ENCODE measurements around the gene PEX19.

Gene PEX19

DNA sequence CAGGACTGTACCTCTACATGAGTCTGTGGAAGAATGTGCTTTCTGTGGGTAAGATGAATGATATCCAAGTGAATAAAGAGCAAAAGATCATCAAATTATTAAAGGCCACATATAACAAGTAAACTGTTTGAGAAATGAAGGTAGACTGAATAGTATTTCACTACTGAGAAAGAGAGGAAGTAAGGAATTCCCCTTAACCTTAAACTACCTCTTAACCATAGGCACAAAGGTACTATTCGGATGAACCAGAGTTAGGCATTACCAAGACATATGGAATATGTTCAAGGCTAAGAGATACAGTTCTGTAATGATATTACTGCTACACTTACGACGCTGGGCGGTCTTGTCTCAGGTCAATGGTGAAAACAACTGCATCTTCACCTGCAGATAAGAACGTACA is 48.1 kb downstream of the PEX19 start:
- DNase-seq, result no peak

DNA sequence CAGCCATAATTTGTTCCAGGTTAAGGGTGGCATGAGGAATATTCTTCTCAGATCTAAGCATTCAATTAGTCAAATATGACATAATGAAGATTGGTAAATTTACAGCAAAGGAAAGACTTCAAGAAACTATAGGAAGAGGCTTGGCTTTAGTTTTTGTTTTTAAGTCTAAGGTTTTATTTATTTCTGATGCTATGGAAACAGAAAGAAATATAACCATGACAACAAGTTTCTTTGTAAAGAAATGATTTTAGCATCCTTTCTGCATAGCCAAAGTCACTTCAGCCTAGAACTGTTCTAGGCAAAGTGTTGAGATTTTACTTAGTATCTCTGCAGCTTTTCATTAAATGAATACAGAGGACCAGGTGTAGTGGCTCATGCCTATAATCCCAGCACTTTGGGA is 52.0 kb downstream of the PEX19 start:
- no peak for DNase-seq

DNA sequence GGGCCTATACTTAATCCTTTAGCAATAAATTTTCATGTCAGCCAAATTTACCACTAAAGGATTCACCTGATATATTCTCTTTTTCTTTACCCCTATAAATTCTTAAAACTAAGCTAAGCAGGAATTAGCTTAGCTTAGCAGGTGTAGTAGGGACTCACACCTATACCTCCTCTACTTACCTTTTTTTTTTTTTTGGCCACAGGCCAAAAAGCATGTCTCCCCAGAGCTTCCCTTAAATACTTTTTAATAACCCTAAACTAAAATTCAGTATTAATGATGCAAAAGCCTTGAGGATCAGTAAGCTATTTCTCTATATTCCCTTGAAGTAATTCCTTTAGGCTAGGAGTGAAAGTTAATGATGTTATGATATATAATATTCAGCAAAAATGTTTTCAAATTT is 56.5 kb downstream of the PEX19 start:
- DNase-seq, result no peak

DNA sequence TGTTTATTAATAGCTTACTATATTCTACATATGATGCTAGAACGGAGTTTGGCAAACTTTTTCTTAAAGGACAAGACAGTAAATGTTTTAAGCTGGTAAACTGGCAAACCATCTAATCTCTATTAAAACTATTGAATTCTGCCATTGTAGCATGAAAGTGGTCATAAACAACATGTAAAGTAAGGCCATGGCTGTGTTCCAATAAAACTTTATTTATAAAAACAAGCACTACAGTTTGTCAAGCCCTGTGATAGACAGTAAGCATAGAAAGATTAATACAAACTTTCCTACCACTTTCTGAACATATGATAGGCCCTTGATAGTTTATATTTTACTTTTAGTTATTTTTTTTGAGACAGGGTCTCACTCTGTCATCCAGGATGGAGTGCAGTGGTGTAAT is 57.4 kb downstream of the PEX19 start:
- no peak for DNase-seq

DNA sequence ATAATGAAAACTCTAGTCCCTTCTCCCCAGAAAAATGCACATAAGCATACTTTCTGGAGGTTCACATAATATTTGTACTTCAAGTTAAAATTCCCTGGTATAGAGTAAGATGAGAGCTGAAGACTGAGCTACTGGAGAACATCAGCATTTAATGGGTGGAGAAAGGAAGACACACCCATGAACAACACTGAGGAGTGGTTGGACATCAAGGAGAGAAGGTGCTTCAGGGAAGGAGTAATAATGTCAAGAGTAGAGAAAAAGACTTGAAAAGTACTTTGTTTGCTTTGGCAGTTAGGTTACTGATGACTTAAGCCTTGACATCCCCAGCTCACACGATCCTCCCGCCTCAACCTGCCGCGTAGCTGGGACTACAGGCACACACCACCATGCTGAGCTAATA is 57.9 kb downstream of the PEX19 start:
- no peak for DNase-seq
